GM18505 (cell line): ENCODE data around the gene QPCT.

ENCODE experiments used
- ATAC-seq: cut with Tn5 transposase; IDR thresholded peaks from one replicate; pipeline ENCODE4 v1.9.1; 2021; ENCODE audit not compliant: unreplicated experiment
- POLR2A ChIP-seq: IDR thresholded peaks from 4 replicates; pipeline ENCODE4 v1.6.1; 2011; ENCODE audit warnings: borderline replicate concordance; ENCODE audit not compliant: insufficient read depth, insufficient read length; ENCODE audit errors: extremely low read depth

QPCT gene

DNA sequence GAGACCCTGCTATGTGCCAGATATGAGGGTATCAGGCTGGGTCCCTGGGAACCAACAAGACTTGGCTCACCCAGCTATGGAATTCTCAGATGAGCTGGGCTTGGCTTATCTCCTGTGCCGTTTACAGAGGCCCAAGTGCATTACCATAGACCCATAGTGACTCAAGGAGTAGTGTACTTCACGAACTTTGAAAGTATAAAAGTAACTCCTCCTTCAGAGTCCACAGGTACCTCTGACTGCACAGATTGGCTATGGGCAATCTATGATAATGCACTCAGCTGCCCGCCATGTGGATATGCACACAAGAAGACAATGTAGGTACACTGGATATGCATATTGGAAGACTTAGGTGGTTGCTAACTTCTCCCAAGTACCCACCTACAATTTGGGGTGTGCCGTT, 78.4 kb downstream of the QPCT start:
- no peak for TF ChIP-seq POLR2A
- ATAC-seq, result no peak
